Fibroblast of pulmonary artery (primary cell): ENCODE measurements around the gene TRIM29.

Experiments used
- DNase-seq: peaks from one replicate; pipeline ENCODE4 v3.0.0-alpha.2; 2010; ENCODE audit warnings: low read depth
- H3K4me3 ChIP-seq: replicated peaks from 2 replicates; pipeline ENCODE4 v1.5.1; 2011; ENCODE audit warnings: low read depth, mild to moderate bottlenecking, control low read depth, low read length, moderate library complexity
- CTCF ChIP-seq: IDR thresholded peaks from 2 replicates; pipeline ENCODE4 v1.5.1; 2011; ENCODE audit warnings: mild to moderate bottlenecking, control low read depth, low read length, inconsistent platforms; ENCODE audit errors: missing control alignments

Gene TRIM29

GRCh38 chr11:120091701-120092100 lies 46.2 kb downstream of the TRIM29 start:
- no peak for TF ChIP-seq CTCF
- DNase-seq = no peak
- no peak overlapping the region for H3K4me3 ChIP-seq

- no peak overlapping the region for H3K4me3 ChIP-seq
- TF ChIP-seq CTCF = no peak
- no peak for DNase-seq
These were observed 46.8 kb downstream of the TRIM29 start for GRCh38 chr11:120091121-120091520.

GRCh38 chr11:120090411-120090810 lies 47.5 kb downstream of the TRIM29 start:
- H3K4me3 ChIP-seq = no peak overlapping the region
- no peak for DNase-seq
- no peak for TF ChIP-seq CTCF

- H3K4me3 ChIP-seq = no peak overlapping the region
- no peak for TF ChIP-seq CTCF
- no peak for DNase-seq
These were observed 48.6 kb downstream of the TRIM29 start for GRCh38 chr11:120089036-120090001.

- TF ChIP-seq CTCF = no peak
- no peak overlapping the region for H3K4me3 ChIP-seq
- DNase-seq = no peak
These were observed 49.9 kb downstream of the TRIM29 start for GRCh38 chr11:120088056-120088455.

- DNase-seq = no peak
- no peak overlapping the region for H3K4me3 ChIP-seq
- TF ChIP-seq CTCF = no peak
These were observed 51.3 kb downstream of the TRIM29 start for GRCh38 chr11:120086651-120087050.
